PC-9 (cell line): Measurements from ENCODE around the gene SOX5.

Experiments
- CTCF ChIP-seq: fragments of 200-600 bp; sonication (generic); conservative IDR thresholded peaks from 2 replicates; pipeline ENCODE4 v1.6.1; 2017; ENCODE audit warnings: mixed run types, antibody characterized with exemption, mild to moderate bottlenecking, moderate library complexity
- EZH2 ChIP-seq: fragments of 200-600 bp; sonication (generic); IDR thresholded peaks from 2 replicates; pipeline ENCODE4 v1.8.0; 2017; ENCODE audit warnings: antibody characterized with exemption, low read depth

GRCh38 chr12:23687947-23688346, 261.5 kb downstream of the SOX5 start:
- TF ChIP-seq CTCF (no peak), EZH2 (no peak)
